Smooth muscle cell (in vitro differentiated cells): Measurements from ENCODE around the gene GPR32. TPM values are rescaled to one million over a fixed set of nuclear protein-coding genes. Genes with fewer than 3 reads are reported as not detected.

ENCODE experiments used
- DNase-seq: peaks from one replicate; lab custom pipeline; 2025; ENCODE audit not compliant: unreplicated experiment; lab: John Stamatoyannopoulos, UW
- H2AFZ ChIP-seq: fragments of 200-600 bp; sonication (generic); 2 replicates; pipeline ENCODE4 v1.6.0; 2016; ENCODE audit warnings: antibody characterized with exemption, low read depth, mild to moderate bottlenecking
- H3F3A ChIP-seq: fragments of 200-600 bp; sonication (generic); 2 replicates; pipeline ENCODE4 v1.6.0; 2017; ENCODE audit warnings: antibody characterized with exemption, low read depth
- H3K27ac ChIP-seq: fragments of 200-600 bp; sonication (generic); 2 replicates; pipeline ENCODE4 v1.5.1; 2016; ENCODE audit warnings: low read depth, mild to moderate bottlenecking
- H3K27me3 ChIP-seq: fragments of 200-600 bp; sonication (generic); 2 replicates; pipeline ENCODE4 v1.6.1; 2016; ENCODE audit warnings: low read depth, mild to moderate bottlenecking
- H3K36me3 ChIP-seq: fragments of 200-600 bp; sonication (generic); 2 replicates; pipeline ENCODE4 v1.5.1; 2016; ENCODE audit warnings: low read depth
- H3K4me1 ChIP-seq: fragments of 200-600 bp; sonication (generic); 2 replicates; pipeline ENCODE4 v1.5.1; 2016; ENCODE audit warnings: low read depth
- H3K4me2 ChIP-seq: fragments of 200-600 bp; sonication (generic); 2 replicates; pipeline ENCODE4 v1.6.0; 2016; ENCODE audit warnings: mild to moderate bottlenecking
- H3K4me3 ChIP-seq: fragments of 200-600 bp; sonication (generic); 2 replicates; pipeline ENCODE4 v1.5.1; 2016; ENCODE audit warnings: mild to moderate bottlenecking
- H3K79me2 ChIP-seq: fragments of 200-600 bp; sonication (generic); 2 replicates; pipeline ENCODE4 v1.6.0; 2016; ENCODE audit warnings: low read depth, mild to moderate bottlenecking
- H3K9ac ChIP-seq: fragments of 200-600 bp; sonication (generic); 2 replicates; pipeline ENCODE4 v1.6.0; 2016; ENCODE audit warnings: low read depth
- H3K9me3 ChIP-seq: fragments of 200-600 bp; sonication (generic); replicated peaks from 2 replicates; pipeline ENCODE4 v1.5.1; 2016; ENCODE audit warnings: low read depth
- H4K20me1 ChIP-seq: fragments of 200-600 bp; sonication (generic); 2 replicates; pipeline ENCODE4 v1.6.0; 2016; ENCODE audit warnings: low read depth
- CTCF ChIP-seq: fragments of 200-600 bp; sonication (generic); IDR thresholded peaks from 2 replicates; pipeline ENCODE4 v1.5.1; 2017; ENCODE audit warnings: borderline replicate concordance, mild to moderate bottlenecking, antibody characterized with exemption; ENCODE audit not compliant: insufficient read depth, poor library complexity, severe bottlenecking
- WGBS: methylation state at CpG from one replicate; pipeline ENCODE4 v1.1.7; 2016; ENCODE audit warnings: low lambda C conversion rate; 5-methylcytosine and 5-hydroxymethylcytosine counted together
- polyA plus RNA-seq: library from polyadenylated mRNA; unstranded; fragments of >200 nt; fragmentation: Nextera tagmentation; extraction: Ambion mirVana; gene quantifications from 2 replicates; pipeline ENCODE4 v1.2.1, GENCODE V29; 2016
- total RNA-seq: library from RNA; depleted of rRNA; stranded (reverse); fragments of >200 nt; gene quantifications from 2 replicates; pipeline ENCODE4 v1.2.3, GENCODE V29; 2014

GPR32 gene
- total and polyA plus RNA-seq, 2 experiments from 2014 or later = not detected

GRCh38 chr19:50725218-50725910, 44.9 kb upstream of the GPR32 start:
- H4K20me1 ChIP-seq = no peaks in the 10 kb centered on the region
- 12% methylated on average over 40 of the region's 52 CpGs for WGBS
- peak overlapping the region; percentile 53 for H3K4me3 ChIP-seq
- H3K27ac ChIP-seq = peak overlapping the region; percentile 45
- peaks cover 14% of the 10 kb centered on the region for H3K4me1 ChIP-seq
- no peak for TF ChIP-seq CTCF
- peak overlapping the region; percentile 58 for H2AFZ ChIP-seq
- peak overlapping the region; percentile 48 for H3K9ac ChIP-seq
- H3K79me2 ChIP-seq = peaks cover 8% of the 10 kb centered on the region
- no peak for DNase-seq
- no peaks in the 10 kb centered on the region for H3K36me3 ChIP-seq
- H3K9me3 ChIP-seq = no peaks in the 10 kb centered on the region
- H3F3A ChIP-seq = no peaks in the 10 kb centered on the region
- peak overlapping the region; percentile 88 for H3K4me2 ChIP-seq
- no peaks in the 10 kb centered on the region for H3K27me3 ChIP-seq

- Histone ChIP-seq H3K4me3 (peak overlapping the region; percentile 53), H3K9ac (peak overlapping the region; percentile 48), H3K36me3 (no peaks in the 10 kb centered on the region), H2AFZ (no peak overlapping the region), H3K9me3 (no peaks in the 10 kb centered on the region), H3F3A (no peaks in the 10 kb centered on the region), H3K79me2 (peaks cover 8% of the 10 kb centered on the region), H3K4me1 (peaks cover 14% of the 10 kb centered on the region), H3K27me3 (no peaks in the 10 kb centered on the region), H3K4me2 (peak overlapping the region; percentile 88), H3K27ac (no peak overlapping the region), H4K20me1 (no peaks in the 10 kb centered on the region)
- TF ChIP-seq CTCF = no peak
- WGBS = 78% methylated on average over 9 of the region's 9 CpGs
- DNase-seq = no peak
These were observed 44.4 kb upstream of the GPR32 start for GRCh38 chr19:50725911-50726230.

GRCh38 chr19:50728084-50728737, 42.1 kb upstream of the GPR32 start:
- H3K27me3 ChIP-seq = no peaks in the 10 kb centered on the region
- H3K9me3 ChIP-seq = no peaks in the 10 kb centered on the region
- peak; percentile 23 for DNase-seq
- H2AFZ ChIP-seq = no peak overlapping the region
- H3K4me1 ChIP-seq = peaks cover 14% of the 10 kb centered on the region
- 18% methylated on average over 39 of the region's 39 CpGs for WGBS
- H3K79me2 ChIP-seq = peaks cover 8% of the 10 kb centered on the region
- no peak overlapping the region for H3K27ac ChIP-seq
- no peaks in the 10 kb centered on the region for H3K36me3 ChIP-seq
- no peak for TF ChIP-seq CTCF
- peak overlapping the region; percentile 22 for H3K4me3 ChIP-seq
- no peaks in the 10 kb centered on the region for H3F3A ChIP-seq
- peak overlapping the region; percentile 73 for H3K4me2 ChIP-seq
- H3K9ac ChIP-seq = no peak overlapping the region
- no peaks in the 10 kb centered on the region for H4K20me1 ChIP-seq
